ENCODE data around the gene XPA.
A peak's percentile ranks its signal among the peaks of the same experiment; 100 is the strongest.

GRCh38 chr9:97710356-97711222, 13.4 kb upstream of the XPA start:
- TF ChIP-seq CTCF (IDR thresholded peaks at IDR 0.05; ENCODE audit: insufficient read depth, low read length, poor library complexity, severe bottlenecking): peak; percentile 88
- no peak for TF ChIP-seq EZH2phosphoT487 (conservative IDR thresholded peaks at IDR 0.05; ENCODE audit: low read length)
